GM21529 (cell line): ENCODE measurements around the gene FAM181A.

Experiments
- ATAC-seq: cut with Tn5 transposase; IDR thresholded peaks from one replicate; pipeline ENCODE4 v1.9.1; 2021; ENCODE audit not compliant: unreplicated experiment

Gene FAM181A

DNA sequence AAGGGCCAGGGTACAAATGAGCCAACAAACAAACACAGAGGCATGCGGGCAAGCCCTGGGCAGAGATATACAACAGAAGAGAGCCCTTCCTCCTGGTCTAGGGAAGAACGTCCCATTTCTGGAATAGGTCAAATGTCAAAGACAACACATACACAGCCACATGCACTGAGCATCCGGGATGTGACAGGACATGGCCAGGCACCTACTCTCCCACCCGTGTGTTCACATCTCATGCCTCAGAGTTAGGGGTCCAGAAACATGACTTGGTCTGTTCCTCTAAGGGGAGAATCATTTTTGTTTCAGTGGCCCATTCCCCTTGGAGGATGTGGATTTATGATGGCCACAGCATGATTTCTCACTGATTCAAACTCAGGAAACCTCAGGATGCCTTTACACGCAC lies 50.0 kb downstream of the FAM181A start:
- ATAC-seq: no peak

DNA sequence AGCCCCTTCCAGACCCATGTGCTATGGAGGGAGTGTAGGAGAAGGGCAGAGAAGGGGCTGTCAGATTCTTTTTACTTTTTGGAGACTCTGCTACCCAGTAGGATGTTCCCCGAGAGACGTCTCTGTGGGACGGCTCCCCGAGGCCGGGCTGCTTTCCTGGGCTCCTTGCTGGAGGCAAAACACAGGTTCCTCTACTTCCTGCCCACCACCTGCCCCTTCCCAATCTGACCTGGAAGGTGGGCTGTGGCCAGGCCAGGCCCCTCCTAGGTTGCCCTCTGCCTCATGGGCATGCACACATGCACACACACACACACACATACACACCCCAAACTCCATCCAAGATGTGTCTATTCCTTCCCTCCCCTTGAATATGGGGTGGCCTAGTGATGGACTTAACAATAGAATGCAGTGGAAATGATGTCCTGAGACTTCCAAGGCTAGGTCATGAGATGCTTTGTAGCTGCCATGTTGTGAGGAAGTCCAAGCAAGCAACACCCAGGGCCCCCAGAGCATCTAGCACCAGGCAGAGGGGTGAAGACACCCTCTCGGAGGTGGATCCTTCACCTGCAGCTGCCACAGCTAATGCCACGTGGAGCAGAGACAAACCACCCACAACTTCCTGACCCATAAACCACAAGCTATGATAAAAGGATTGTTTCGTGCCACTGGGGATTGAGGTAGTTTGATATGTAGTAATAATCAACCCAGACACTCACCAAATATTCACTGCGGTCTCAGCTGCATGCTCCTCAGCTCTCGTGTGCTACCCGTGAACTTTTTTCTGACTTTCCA lies 50.8 kb downstream of the FAM181A start:
- peak; percentile 37 for ATAC-seq

DNA sequence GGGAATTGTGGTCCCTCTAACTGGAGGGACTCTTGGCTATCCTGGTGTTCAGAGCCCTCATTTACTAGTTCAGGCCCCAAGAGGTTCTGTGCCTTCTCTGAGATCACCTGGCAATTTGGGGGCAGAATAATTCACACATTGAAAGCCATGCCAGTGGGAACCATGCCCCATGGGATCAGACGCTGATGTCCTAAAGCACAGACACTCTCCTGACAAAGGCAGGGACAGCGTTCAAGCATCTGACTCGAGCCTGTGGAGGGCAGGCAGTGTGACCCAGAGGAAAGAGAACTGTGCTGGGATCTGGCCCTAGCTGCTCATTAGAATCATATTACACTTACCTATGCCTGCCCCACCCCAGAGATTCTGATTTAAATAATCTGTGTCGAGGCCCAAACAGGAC lies 51.6 kb downstream of the FAM181A start:
- no peak for ATAC-seq
